ENCODE results near the gene TNXB.

The TNXB gene, protein sequence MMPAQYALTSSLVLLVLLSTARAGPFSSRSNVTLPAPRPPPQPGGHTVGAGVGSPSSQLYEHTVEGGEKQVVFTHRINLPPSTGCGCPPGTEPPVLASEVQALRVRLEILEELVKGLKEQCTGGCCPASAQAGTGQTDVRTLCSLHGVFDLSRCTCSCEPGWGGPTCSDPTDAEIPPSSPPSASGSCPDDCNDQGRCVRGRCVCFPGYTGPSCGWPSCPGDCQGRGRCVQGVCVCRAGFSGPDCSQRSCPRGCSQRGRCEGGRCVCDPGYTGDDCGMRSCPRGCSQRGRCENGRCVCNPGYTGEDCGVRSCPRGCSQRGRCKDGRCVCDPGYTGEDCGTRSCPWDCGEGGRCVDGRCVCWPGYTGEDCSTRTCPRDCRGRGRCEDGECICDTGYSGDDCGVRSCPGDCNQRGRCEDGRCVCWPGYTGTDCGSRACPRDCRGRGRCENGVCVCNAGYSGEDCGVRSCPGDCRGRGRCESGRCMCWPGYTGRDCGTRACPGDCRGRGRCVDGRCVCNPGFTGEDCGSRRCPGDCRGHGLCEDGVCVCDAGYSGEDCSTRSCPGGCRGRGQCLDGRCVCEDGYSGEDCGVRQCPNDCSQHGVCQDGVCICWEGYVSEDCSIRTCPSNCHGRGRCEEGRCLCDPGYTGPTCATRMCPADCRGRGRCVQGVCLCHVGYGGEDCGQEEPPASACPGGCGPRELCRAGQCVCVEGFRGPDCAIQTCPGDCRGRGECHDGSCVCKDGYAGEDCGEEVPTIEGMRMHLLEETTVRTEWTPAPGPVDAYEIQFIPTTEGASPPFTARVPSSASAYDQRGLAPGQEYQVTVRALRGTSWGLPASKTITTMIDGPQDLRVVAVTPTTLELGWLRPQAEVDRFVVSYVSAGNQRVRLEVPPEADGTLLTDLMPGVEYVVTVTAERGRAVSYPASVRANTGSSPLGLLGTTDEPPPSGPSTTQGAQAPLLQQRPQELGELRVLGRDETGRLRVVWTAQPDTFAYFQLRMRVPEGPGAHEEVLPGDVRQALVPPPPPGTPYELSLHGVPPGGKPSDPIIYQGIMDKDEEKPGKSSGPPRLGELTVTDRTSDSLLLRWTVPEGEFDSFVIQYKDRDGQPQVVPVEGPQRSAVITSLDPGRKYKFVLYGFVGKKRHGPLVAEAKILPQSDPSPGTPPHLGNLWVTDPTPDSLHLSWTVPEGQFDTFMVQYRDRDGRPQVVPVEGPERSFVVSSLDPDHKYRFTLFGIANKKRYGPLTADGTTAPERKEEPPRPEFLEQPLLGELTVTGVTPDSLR (N-terminal part only)

DNA sequence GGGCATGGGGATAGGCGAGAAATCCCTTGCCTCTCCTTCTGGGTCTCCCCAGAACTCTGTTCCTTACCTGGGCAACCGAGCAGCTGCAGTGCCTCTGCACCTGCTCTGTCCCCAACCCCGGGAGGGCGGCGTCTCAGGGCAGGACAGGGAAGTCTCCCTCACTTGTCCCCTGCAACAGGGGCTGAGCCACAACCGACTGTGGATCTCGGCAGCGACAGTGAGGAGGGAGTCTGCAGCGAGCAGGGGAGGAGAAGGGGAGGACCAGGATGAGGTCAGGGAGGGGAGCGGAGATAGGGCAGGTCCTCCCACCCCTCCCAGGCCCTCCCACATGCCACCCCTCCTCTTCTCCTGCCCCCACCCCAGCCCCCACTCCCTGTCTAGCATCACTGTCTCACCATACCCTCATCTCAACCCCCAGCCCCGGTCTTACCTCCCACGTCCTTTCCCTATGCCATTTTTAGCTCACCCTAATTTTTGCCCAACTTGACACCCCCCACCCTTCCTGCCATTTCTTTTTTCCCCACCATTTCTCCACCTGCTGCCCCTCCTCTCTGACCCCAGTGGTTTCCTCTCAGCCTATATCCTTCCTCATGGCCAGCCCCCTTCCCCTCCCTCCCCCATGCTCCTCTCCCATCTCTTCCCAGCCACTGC is at the start of gene TNXB:
TNXB (minus strand) TSS at position 225 of the 651 bp plus-strand sequence. CDS start 11,140 bp downstream, outside the sequence.
- no peak for DNase-seq (ENCODE audit: low read depth)

DNA sequence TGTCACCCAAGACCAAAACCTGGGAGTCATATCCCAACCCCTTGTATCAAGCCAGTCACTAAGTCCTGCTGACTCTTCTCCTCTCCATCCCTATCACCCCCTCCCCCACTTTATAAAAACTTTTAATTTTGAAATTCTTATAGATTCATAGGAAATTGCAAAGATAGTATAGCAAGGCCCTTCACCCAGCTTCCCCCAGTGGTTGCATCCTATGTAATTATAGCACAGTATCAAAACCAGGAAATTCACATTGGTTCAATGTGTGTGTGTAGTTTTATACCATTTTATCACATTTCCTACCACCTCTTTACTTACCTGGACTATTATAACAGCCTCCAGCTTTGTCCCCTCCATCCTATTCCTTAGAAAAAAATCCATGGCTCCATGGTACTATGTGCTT is 48.9 kb upstream of the TNXB start:
- no peak for DNase-seq (ENCODE audit: low read depth)

DNA sequence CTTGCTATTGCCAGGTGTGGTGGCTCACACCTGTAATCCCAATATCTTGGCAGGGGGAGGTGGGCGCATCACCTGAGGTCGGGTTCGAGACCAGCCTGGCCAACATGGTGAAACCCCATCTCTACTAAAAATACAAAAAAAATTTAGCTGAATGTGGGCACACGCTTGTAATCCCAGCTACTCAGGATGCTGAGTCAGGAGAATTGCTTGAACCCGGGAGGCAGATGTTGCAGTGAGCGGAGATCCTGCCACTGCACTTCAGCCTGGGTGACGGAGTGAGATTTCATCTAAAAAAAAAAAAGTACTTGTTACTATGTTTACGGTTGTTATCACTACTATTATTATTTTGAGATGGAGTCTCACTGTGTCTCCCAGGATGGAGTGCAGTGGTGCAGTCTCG is 47.8 kb upstream of the TNXB start:
- no peak for DNase-seq (ENCODE audit: low read depth)

DNA sequence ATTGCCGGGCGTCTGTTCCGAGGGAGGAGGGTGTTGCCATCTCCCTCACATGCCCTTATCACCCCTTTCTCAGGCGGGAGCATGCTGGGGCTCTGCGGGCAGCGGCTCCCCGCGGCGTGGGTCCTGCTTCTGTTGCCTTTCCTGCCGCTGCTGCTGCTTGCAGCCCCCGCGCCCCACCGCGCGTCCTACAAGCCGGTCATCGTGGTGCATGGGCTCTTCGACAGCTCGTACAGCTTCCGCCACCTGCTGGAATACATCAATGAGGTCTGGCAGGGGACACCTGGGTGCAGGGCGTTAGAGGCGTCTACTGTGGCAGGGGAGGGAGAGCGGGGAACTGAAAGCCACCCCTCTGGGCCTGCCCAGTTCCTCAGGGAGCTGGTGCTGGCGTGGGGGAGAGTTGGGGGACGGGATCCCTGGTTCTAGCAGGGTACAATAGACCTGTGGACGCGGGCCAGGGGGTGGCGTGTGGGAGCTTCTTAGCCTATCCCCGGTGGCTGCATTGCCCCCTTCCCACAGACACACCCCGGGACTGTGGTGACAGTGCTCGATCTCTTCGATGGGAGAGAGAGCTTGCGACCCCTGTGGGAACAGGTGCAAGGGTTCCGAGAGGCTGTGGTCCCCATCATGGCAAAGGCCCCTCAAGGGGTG is 45.5 kb upstream of the TNXB start:
- DNase-seq (ENCODE audit: low read depth), result no peak

DNA sequence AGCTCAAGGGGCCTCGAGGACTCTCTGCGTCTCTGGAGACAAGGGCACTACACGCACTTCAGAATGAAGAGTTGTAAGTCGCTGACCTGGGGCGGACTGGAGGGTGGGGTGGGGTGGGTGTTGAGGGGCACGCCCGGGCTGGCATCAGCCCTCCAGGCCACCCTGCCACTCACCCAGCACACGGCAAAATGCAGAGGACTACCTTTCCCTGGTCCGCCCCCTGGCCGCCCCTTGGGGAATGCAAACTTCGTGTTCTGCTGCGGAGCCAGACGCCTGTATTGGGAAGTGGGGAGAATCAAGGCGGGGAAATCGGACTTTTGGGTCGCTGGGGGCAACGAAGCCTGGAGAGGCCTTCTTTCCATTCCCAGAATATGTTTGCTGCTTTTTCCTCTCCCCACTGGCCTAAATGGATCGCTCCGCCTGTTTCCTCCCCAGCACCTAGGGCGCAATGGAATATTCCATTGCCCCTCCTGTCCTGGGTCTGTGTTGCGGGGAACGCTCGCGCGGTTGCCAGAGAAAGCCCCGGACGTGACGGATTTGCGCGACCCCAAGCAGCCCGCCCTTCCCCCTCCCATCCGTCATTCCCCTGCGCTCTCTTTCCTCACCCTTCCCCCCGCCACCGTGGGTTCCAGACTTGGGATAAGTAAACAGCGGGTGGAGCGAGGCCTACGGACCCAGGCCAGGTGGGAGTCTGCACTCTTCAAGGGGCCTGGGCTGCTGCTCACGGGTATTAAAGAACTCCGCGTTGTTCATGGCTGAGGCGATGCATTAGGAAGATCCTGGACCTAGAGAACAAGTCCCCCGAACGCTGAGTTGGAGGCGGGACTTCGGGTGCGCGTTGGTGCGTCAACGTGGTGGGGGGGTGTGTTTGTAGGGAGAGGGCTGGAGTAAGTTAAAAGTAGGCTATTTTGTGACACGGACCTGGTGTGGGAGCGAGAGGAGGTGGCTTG is 44.7 kb upstream of the TNXB start, which contains the start of gene PPT2:
PPT2 (plus strand) TSS at position 578 of the 950 bp plus-strand sequence. CDS start 454 bp downstream, outside the sequence.
- peak; percentile 41 for DNase-seq (ENCODE audit: low read depth)

DNA sequence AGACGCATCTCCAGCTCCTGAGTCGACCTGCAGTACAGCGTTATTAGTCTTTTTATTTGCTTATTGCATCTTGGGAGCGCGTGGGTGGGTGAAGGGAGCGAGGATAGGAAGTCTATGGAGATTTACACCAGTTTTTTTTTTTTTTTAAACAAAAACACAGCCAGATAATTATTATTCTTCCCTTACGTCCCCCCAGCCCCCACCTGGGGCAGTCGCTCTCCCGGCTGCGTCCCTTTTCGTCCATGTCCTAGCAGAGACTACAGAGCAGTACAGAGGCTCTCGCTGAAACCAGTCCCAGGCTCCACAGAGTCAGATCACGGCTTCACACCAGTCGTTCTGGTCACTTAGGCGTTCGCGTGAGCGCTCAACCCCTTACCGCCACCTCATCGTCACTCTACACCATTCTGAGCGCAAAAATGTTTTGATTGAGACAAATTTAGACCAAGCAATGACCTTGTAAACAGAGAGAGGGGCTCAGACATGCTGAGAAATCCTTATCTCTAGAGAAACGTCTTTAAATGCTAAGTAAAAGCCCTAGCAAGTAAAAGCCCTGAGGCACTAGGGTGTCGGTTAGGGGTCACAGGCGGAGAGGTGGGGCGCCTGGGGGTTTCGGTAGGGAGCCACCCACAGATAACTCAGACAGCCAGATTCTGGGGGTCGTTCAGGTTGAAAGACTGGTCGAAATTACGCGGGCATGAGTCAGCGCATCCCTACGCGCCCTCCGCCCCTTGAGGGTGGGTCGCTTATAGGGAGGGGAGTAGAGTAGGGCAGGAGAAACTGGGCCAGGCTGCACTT is 43.8 kb upstream of the TNXB start:
- no peak for DNase-seq (ENCODE audit: low read depth)

DNA sequence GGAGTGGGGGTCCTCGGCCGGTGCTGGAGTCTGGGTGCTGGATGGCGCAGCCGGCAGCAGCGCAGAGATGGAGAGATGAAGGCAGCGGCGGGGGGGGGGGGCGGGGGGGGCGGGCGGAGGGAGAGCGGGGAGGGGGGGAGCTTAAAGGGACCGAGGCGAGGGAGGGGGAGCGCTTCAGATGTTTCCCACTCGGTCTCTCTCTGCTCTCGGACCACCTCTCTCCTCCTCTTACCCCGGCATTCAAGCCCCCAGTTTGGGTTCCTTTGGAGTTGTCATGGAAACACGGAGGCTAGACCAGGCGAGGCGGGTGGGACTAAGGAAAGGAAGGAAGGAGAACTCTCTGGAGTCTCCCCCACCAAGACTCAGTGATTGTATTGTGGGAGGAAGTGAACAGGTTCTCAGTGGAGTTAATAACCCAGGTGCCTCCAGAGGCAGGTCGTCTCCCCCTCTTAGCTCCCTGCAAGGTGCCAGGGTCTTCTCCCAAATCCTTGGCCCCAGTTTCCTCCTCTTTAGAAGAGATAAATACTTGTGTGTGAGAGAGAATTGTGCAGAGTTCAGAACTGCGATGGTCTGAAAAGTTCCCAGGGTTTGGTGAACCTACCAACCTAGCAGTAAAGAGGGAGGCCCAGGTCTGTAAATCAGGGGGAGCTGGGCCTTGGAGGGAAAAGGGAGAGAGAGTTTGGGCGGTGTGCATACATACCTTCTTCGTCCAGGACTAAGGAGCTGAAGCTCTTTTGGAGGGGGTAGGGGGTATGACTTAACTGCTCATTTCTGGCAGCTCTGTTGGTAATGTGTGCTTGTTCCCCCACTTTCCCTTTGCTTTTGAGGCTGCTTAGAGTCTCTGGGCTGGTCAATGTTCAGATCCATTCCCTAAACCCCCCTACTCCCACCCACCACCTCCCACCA is 43.0 kb upstream of the TNXB start, which contains the start of gene PRRT1:
PRRT1 (minus strand) TSS at position 77 of the 906 bp plus-strand sequence. CDS start 112 bp downstream, outside the sequence.
- no peak for DNase-seq (ENCODE audit: low read depth)

DNA sequence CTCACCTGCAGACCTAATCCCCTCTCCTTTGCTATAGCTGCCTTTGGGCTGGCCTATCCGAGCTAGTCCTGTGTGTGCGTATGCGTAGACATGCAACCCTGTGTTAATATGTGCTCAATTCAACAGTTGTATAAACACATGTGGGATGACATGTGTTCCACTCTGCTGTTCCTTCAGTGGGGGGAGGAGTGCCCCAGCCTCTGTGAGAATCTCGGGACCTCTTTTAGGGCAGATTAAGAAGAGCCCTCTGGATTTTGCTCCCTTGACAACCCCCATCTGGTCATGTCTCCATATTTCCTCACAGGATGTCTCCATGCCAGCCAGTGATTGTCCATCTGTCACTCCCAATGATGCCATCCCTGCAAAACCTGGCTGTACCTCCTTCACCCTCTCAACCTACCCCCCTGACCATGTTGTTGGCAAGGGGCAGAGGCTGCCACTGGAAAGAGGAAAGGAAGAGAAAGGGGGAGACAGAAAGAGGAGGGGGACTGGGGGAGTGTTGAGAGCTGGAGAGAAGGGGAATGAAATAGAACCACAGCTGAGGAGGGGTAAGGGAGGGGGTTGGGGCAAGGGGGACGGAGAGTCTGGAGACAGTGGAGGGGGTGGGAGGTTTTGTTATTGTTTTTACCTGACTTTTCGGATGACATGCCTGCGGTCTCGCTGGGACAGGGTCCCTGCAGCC is 42.2 kb upstream of the TNXB start:
- DNase-seq (ENCODE audit: low read depth), result no peak

DNA sequence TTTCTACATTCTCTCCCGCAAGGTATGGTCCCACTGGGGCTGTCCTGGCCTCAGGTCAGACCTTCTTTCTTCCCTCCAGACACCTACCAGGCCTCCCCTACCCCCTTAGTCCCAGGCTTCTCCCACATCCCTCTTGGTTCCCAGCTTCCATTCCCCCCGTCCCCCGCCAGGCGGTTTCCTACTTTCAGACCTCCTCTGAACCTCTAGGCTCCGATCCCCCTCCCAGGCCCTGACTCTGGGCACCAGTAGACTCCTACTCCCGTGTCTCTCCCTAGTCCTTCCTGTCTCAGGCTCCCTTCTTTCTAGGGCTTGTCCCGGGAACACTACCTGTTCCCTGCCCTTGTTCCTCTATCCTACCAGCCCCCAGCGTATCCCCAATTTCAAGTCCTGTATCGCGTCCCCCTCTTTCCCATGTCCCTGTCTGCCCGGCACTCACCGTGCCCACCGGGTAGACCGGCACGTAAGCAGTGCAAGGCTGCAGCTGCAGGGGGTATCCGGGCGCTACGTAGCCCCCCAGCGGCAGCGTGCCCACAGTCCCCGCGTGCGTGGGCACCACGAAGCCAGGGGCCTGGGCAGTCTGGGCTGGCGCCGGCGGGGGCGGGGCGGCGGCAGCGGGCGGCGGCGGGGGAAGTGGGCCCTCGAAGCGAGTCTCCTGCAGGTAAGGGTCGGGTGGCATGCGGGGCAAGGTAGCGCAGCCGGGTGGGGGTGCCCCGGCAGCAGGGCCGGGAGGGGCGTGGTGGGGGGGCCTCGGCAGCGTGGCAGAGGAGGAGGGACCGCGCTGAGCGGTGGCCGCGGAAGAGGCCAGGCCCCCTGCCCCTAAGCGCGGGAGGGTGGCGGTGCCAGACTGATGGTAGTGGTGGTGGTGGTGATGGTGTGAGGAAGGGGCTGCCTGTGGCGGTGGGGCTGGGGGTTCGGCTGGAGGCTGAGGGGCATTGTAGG is 41.1 kb upstream of the TNXB start:
- no peak for DNase-seq (ENCODE audit: low read depth)

DNA sequence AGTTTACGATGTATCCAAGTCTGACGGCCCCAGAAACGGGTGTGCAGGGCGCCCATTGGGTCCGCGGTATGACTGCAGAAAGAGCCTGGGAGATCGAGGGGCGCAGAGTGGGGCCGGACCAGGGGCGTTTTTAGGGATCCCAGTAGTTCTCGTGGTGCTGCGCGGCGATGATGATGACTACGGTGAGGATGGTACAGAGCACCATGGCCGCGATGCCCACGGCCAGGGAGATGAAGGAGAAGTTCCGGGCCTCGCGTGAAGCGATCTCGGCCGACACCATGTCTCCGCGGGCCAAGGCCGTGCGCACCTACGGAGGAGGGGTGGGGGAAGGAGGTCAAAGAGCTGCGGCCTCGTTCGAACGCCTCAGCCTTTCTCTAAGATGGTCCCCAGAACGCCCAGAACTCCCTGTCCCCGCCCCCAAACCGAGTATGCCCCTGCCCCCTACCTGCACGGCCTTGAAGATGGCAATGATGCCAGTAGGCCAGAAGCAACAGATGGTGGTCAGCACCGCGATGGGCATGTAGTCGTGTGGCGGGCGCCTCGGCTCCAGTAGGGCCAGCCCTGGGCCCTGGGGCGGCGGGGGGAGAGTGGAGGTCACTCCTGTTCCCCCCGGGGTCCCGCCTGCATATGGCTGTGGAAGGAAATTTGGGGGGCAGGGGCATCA is 40.1 kb upstream of the TNXB start:
- DNase-seq (ENCODE audit: low read depth), result no peak

DNA sequence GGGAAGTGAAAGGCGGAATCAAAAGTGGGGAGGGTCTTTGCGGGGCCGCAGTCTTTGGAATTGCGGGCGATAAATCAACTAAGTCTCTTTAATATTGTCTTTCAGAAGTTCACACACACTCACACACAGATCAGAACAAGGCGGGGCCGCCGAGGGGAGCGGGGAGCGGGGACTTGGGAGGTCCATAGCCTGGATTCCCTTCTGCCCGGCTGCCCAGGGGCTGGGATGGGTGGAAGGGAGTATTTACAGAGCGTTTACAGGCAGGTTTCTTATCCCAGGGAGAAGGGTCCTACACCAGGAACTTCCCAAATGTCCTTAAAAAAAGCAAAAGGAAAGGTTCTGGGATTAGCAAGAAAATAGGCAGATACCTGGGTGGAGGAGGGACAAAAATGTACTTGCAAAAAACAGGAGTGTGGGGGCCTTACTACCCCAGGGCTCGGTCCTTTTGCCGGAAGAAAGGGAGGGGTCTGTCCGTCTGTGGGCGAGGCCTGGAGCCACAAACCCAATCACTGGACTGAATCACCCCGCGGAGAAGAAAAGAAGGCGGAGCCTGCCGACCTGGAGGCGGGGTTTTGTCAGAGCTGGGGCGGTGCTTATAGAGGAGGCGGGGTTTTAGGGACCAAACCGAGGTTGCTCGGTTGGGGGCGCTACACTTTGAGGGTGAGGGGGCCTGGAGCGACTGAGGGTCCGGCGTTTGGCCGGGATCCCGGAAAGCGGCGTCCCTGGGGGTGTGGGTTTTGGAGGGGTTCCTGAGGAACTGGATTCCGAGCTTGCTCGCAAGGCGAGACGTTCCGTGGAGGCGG is 39.4 kb upstream of the TNXB start:
- no peak for DNase-seq (ENCODE audit: low read depth)

DNA sequence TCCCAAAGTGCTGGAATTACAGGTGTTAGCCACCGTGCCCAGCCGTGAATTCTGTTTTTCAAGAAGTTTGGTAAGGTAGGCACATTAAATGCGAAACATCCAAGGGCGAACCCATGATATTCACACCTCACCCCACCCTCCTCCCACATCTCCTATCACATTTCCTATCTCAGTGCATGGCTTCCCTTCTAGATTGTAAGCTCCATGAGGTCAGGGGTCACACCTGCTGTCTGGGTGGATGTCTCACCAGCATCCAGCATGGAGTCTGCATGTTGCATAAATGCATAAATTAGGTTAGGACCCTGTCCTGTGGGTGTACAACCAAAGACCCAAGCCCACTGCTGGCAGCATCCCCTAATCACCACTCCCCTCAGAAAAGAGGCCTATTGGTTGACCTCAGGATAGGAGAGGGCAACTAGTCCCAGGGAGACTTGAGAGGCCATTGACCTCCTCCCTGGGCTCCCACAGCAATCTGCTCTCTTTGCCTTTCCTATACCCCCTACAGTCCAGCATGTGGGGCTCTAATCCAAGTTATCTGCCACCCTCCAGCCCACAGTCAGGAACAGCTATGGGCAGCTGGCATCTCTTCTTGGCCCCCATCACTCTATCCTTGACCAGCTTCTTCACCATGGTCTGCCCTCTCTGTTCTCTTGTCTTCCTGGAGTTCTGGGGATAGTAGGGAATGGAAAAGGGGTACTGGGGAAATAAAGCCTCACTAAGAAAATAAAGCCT is 38.4 kb upstream of the TNXB start:
- DNase-seq (ENCODE audit: low read depth), result no peak

DNA sequence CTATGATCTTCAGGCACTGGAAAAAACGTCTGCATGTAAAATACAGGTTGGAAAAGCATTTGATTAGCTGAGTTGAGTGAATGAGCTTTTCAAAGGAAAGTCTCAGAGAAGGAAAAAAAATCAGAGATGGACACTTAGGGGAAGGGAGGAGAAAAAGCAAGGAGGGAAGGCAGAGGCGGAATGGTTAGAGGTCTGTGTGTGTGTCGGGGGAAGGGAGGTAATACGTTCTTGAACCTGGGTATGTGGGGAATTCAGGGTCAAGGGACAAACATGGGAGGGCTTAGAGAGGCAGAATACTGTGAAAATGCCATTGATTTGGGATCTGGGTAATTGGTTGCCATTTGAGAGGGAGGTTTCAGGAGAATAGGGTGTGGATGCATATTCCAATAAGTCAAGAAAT is 37.5 kb upstream of the TNXB start:
- DNase-seq (ENCODE audit: low read depth), result no peak

DNA sequence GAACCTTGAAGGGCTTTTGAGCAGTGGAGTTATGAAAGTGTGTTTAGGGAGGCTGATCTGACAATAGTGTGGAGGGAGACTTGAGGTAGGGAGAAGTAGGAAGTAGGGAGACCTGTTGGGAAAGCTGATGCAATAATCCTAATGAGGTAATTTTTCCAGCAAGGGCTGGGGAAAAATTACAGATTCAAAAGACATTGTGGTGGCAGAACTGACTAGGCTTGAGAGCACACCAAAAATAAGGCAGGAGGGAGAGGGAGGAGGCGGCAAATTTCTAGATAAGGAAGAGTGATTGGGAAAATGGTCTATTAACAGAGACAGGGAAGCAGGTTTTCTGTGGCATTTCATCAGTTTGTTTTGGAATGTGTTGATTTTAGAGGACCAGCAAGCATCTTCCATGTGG is 37.1 kb upstream of the TNXB start:
- DNase-seq (ENCODE audit: low read depth), result no peak

Data from GM04503 (cell line).